Measurements from ENCODE around the gene ZKSCAN5.
"Not testable (repeated sequence)": the region's sequence is repeated elsewhere in the genome, so short reads cannot be mapped to it uniquely, and the experiment has no call there.

ZKSCAN5 gene

DNA sequence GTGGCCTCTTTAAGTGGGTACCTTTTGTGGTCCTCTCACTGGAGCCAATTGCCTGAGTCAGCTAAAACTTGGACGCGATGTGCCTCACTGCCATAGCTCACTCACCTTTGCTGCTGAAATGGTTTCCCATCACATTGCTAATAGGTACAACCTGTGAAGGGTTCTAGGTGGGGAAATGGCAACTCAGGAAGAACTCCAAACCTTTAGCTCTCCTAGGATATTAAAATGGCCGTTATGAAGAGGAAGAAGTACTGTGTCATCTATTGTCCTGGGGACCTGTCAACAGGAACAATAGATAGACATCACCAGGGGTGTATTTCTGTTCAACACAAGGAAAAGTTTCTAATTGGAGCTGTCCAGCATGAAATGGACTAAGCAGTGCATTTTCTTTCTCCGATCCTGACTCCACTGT lies 52.7 kb downstream of the ZKSCAN5 start:
- no peak for DNase-seq

DNA sequence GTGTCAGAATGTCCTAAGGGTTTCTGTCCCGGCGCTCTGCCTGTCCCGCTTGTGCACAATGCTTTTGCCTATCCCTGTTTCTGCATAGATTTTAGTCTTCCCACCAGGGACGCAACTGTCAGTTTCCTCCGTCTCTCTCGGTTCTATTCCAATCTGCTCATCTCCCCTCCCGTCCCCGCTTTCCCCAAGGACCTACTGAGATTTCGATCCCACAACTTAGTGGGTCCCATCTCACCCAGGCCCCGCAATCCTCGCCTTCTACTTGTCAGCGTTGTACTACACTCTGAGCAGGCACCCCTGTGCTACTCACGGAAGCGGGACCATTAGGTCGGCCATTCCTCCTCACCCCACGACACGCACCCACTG lies 53.5 kb downstream of the ZKSCAN5 start:
- DNase-seq, result no peak

DNA sequence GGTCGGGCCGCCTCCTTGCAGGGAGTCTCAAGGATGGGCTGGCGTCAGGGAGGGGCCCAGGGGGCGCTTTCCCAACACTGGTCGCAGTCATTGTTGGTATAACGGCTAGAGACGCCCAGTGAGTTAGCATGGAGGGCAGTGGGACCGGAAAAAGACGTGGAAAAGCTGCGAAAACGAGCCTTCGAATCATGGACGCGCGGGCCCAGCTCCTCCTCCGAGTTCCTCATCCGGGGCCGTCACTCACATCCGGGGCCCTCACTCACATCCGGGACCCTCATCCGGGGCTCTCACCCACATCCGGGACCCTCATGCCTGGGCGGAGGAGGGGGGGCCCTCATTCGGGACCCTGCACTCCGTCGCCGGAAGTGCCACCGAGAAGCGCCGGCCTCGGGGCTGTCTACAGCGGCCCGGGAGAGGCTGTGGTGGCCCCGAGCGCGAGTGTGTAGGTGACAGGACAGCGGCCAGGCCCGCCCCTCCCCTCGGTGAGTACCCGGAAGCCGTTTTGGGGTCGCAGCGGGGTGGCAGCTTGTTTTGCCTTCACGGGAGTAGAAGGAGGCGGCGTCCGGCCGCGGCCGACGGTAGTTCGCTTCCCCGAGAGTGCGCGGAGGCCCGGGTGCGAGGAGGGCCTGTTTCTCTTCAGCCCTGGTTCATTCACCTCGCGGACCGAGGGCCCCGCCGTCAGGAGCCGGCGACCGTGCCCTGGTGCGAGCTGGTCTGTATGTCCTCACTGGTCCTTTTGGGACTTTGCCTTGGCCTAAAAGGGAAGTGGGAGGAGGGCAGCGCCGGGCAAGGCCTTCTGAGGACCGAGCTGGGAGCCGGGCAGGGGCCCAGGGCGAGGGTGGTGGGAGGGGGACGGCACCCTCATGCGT lies 54.1 kb downstream of the ZKSCAN5 start, which contains the start of gene ZNF655:
TSS of gene ZNF655 (plus strand) at position 337 of the 869 bp plus-strand sequence. CDS start 1,918 bp downstream, outside the sequence.
- peak; percentile 71 for DNase-seq

DNA sequence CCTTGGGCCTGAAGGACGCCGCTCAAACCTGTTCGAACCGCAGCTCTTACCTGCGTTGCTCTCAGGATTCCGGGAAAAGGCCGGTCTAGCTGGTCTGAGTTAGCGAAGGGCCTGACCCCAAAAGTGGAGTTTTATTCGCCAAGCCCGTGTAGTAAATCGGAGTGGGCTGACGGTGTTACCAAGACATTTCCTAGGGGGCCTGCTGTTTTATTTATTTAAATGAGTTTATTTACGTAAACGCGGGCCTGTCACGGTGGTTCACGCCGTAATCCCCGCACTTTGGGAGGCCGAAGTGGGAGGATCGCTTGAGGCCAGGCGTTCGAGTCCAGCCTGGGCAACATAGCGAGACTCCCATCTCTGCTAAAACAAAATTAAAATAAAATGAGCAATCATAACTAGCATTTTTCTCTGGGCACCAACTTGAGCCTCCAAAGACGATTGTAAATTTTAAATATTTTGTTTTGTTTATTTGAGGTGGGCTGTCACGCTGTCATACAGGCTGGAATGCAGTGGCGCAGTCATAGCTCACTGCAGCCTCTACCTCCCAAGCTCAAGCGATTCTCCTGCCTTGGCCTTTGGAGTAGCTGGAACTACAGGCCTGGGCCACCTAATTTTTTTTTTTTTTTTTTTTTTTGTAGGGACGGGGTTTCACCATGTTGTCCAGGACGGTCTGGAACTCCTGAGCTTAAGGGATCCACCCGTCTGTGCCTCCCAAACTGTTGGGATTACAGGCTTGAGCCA lies 54.9 kb downstream of the ZKSCAN5 start:
- DNase-seq, result no peak

DNA sequence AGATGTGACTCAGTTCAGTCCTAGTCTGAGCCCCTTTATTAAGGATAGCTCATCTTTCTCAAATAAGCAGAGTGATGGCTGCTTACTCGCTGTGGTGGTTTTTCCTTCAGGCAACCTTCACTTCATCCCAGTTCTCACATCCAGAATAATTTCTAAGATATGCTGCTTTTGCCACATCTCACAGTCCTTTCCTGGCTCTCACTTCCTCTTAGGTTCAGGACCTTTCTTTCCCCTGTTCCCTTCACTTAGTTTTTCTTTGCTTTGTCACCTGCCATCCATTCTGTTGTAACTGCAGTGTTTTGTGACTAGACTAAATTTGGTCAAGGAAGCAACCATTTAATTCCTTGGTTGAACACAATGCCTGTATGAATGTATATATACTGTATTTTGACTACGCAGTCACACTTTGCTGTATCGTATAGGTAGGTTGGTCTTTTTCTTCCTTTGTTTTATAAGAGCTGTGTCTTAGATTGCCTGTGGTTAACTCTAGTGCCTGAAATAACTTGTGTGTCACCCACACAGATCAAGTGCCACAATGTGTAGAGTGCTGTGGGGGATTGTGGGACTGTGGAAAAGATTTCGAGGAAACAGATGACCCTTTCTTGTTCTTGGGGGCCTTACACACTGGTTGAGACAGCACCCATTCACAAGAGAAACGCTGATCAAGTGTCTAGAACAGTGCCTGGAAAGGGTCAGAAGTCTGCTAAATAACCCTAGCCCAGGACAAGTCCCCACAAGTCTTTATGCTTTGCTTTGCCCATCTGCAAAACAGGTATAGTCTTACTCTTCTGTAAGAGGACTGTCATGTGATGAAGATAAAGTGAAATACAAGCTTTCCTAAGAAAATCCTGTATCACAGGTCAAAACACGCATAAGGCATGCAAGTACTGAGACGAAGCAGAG lies 56.6 kb downstream of the ZKSCAN5 start:
- DNase-seq, result no peak

DNA sequence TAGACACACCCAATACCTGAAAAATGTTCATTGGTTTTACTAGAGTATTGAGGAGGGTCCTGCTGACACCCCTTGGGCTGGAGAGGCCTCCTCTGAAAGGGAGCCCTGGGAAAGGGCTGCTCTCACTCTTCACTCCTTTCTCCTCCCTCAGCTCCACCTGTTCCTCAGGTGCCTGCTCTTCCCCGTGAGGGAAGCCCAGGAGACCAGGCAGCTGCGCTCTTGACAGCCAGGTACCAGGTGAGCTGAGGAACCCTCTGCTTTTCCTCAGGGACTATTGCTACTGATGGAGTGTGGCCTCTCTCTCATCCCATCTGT lies 57.2 kb downstream of the ZKSCAN5 start:
- DNase-seq, result no peak

DNA sequence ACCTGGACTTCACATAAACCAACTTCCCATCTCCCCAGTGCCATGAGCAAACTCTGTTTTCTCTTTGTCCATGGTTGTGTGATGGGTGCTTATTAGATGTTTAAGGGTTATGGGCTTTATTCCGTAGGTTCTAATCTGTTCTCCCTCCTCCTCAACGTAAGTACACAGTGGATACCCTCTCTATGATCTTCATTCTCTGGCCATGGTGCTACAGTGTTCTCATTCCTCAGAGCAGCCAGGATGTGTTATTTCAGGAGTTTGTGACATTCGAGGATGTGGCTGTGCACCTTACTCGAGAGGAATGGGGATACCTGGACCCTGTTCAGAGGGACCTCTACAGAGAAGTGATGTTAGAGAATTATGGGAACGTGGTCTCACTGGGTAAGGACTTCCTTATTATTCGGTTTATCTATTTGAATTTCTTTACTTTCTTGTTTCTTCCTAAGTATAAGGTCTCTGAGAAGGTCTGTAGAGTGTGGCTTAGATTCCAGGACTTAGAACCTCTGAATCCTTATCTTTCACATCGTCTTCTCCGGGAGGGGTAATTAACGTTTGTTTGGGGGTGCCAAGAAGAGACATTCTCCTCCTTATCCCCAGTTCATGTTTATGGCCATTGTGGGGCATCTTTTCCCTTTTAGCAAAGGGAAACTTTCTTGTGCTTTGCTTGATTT lies 57.8 kb downstream of the ZKSCAN5 start:
- DNase-seq, result no peak

DNA sequence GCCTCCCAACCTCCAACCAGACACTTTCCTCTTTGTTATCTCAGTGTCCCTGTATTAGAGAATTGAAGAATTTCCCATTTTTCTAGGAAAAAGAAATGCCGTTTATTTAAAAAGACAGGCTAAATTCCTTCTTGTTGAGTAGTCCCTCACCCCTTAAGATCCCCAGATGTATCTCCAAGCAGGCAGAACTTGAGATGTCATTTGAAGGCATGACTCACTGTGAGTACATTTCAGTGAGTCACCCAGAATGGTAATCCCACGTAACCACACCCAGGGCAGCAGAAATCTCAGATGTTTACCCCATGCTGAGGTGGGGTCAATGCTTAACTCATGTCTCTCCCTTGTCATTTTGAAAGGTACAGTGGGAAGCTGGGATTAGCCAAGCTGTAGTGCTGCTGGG lies 58.4 kb downstream of the ZKSCAN5 start:
- peak; percentile 35 for DNase-seq

DNA sequence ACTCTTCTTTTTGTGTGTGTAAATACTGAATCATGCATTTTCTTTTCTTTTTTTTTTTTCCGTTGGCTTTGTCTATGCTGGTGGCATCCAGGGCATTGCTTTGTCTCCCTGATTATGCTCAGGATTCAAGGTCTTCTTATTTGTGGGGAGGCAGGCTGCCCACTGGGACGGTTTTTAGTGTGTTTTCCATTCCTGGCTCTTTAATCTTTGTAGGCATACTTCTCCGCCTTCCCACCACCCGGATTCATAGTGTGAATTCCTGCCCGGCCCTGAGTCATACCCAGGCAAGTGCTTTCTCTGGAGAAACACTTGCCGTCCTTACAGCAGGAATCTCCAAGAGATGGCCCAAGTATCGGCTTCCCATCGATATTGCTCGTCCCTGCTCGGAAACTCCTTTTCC lies 59.2 kb downstream of the ZKSCAN5 start:
- no peak for DNase-seq

DNA sequence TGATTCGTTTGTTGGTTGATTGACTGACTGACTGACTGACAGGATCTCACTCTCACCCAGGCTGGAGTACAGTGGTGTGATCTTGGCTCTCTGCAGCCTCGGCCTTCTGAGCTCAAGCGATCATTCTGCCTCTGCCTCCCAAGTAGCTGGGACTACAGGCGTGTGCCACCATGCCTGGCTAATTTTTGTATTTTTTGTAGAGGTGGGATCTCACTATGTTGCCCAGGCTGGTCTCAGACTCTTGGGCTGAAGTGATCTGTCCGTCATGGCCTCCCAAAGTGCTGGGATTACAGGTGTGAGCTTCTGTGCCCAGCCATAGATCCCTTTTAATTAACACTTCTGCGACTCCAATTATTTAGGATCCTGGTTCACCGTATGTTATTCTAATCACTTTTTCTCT lies 64.3 kb downstream of the ZKSCAN5 start:
- not testable (repeated sequence) for DNase-seq

DNA sequence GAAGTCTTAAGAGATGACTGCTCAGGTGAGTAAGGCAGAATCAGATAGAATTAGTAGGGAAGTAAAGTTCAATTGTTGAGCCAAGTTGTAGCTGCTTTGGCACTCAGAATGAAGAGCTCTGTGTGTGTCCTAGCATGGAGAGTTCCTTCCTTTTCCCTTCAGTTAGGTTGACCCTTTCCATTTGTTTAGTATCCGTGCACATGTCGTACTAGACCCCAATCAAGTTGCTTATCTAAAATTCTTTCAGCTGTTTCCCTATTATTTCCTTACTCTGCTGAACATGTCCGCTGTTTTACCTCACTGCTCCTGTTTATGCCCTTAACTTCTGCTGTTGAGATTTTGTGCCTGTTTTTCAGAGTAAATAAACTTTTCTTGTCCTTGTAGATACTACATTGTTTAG lies 67.3 kb downstream of the ZKSCAN5 start:
- DNase-seq, result no peak

DNA sequence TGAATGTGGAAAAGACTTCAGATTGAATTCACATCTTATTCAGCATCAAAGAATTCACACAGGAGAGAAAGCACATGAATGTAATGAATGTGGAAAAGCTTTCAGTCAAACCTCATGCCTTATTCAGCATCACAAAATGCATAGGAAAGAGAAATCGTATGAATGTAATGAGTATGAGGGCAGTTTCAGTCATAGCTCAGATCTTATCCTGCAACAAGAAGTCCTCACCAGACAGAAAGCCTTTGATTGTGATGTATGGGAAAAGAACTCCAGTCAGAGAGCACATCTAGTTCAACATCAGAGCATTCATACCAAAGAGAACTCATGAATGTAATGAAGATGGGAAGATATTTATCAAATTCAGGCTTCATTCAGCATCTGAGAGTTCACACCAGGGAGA lies 68.8 kb downstream of the ZKSCAN5 start:
- no peak for DNase-seq

DNA sequence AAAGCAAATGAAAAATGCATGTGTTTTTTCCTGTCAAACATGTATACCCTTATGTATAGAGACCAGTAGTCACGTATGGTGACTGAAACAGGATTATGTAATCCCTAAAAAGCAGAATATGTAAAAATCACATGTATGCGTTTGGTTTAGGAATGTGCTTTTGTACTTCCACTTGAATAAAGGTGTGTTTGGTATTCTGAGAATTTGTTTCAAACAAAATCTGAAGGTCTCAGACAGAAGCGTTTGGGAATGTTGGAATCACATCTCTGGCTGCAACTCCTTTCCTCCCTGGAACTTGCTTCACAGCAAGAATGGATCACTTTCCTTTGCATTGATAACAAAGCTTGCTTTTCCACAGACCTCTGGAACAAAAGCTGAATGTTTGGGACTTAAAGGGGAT lies 71.8 kb downstream of the ZKSCAN5 start:
- DNase-seq, result no peak

DNA sequence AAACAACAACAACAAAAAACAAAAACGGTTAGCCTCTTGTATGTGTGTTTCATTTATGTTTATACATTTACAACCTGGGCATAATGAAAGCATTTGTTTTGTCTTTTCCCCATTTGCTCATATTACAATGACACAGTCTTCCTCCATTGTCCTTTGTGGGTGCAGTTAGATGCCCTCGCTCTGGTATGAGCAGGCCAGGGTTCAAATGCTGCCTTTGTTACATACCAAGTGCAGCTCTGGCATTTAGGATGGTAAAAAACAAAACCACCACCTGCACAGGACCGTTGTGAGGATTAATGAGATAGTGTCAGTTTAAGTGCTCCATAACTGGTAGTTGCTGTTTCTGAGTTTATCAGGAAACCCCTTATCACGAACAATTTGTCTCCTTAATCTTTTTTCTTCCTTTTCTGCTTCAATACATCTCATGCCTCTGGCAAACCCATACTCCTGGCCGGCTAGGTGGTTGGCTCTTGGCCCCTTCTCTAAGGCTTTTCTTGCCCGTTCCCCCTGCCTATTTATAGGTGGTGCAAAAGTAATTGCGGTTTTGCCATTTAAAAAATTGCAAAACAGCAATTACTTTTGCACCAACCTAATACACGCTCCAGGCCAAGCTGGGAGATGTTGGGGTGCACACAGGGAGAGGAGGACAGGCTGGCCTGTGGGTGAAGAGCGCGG lies 75.0 kb downstream of the ZKSCAN5 start:
- DNase-seq, result no peak

DNA sequence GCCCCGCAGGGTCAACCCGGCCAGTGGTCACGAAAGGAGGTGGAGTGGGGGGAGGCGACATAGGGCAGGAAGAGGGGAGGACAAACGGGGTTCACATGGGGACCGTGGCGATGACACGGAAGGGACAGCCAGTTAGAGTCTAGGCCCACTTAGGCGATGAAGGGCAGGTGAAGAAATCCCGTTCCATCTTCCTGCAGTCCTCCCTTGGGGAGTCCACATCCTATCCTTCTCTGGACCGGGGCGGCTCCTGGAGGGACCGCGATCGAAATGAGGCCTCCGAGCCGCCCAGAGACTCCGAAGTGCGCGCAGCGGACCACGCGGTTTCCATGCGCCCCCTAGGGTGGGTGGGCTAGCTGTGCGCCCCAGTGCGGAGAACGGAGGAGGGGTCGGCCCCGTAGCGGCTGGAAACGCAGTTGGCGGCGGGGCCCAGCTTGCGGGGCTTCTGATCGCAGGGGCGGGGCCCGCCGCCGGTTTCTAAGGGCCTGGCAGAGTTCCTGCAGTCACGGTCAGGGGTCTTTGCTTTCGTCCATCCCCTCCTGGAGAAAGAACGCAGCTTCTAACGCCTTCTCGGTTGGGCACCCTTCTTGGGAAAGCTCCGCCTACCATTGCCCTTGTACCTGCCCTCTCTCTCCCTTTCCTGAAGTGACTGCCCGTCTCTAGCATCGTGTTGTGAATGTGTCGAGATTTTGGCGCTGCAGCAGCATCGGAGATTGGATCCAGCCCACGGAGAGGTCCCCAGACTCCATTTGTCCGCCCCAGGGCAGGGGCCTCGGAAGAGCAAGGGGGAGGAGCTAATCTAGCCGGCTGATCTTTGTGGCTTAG lies 75.7 kb downstream of the ZKSCAN5 start:
- DNase-seq, result no peak

DNA sequence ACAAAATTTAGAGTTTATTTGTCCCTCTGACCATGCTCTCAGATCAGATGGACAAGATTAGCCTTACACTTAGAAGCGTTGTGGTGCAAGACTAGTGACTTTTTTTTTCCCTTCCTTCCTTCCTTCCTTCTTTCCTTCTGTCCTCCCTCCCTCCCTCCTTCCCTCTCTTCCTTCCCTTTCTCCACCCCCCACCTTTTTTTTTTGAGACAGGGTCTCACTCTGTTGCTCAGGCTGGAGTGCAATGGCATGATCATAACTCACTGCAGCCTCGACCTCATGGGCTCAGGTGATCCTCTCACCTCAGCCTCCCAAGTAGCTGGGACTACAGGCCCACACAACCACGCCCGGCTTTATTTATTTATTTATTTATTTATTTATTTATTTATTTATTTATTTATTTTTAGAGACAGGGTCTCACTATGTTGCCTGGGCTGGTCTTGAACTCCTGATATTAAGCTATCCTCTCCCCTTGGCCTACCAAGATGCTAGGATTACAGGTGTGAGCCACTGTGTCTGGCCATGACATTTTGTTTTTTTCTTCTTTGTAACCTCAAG lies 76.4 kb downstream of the ZKSCAN5 start:
- not testable (repeated sequence) for DNase-seq

Measured in 8988T (cell line).